Endothelial cell of umbilical vein (primary cell): Measurements from ENCODE around the gene HIKESHI. TPM values are rescaled to one million over a fixed set of nuclear protein-coding genes. Genes with fewer than 3 reads are reported as not detected.

Source experiments
- BruUV-seq: library from RNA; stranded (reverse); fragments of 400-500 nt; replicated peaks from 2 replicates; lab custom pipeline; 2021; lab: Mats Ljungman, UMichigan
- CTCF ChIA-PET: fragments of 300-600, 350-600 bp; sonication (Branson Sonifier 250); formaldehyde crosslinking; loops from one replicate; lab custom pipeline; 2021; ENCODE audit warnings: antibody characterized with exemption, inconsistent platforms; lab: Charles Lee
- POLR2A ChIA-PET: fragments of 300-600, 350-600 bp; sonication (Branson Sonifier 250); formaldehyde crosslinking; loops from one replicate; lab custom pipeline; 2021; ENCODE audit warnings: antibody characterized with exemption, inconsistent platforms; lab: Charles Lee
- DNase-seq: peaks from one replicate; pipeline ENCODE4 v3.0.0-alpha.2; 2011; ENCODE audit warnings: low read depth, low spot score
- FAIRE-seq: peaks from 2 replicates; lab custom pipeline; 2011; peaks lifted over from hg19 to GRCh38; lab: Jason Lieb, UNC
- H2AFZ ChIP-seq: 2 replicates; pipeline ENCODE4 v1.6.0; 2012; ENCODE audit warnings: low read depth, low read length, control low read depth, inconsistent platforms
- H3K27ac ChIP-seq: 2 replicates; pipeline ENCODE4 v1.5.1; 2011; ENCODE audit warnings: low read depth, mild to moderate bottlenecking, control low read depth, low read length, moderate library complexity; ENCODE audit not compliant: insufficient read depth
- H3K27me3 ChIP-seq, 2 experiments: 2 replicates each; pipeline versions ENCODE4 v1.6.0 to v1.6.1; 2011; ENCODE audit warnings: low read length in 2 of 2, mixed read lengths in 1 of 2; ENCODE audit not compliant: control insufficient read depth in 2 of 2, insufficient read depth in 2 of 2
- H3K36me3 ChIP-seq, 2 experiments: 2 replicates in 1 of 2; 3 replicates in 1 of 2; pipeline ENCODE4 v1.5.1; 2011; ENCODE audit warnings: low read length in 2 of 2, mild to moderate bottlenecking in 1 of 2, moderate library complexity in 1 of 2; ENCODE audit not compliant: control insufficient read depth in 2 of 2, insufficient read depth in 2 of 2; ENCODE audit errors: extremely low read depth in 1 of 2
- H3K4me1 ChIP-seq: 3 replicates; pipeline ENCODE4 v1.5.1; 2011; ENCODE audit warnings: mild to moderate bottlenecking, low read length; ENCODE audit not compliant: control insufficient read depth, insufficient read depth; ENCODE audit errors: extremely low read depth
- H3K4me2 ChIP-seq: 2 replicates; pipeline ENCODE4 v1.6.1; 2011; ENCODE audit warnings: low read length, control low read depth, mixed read lengths; ENCODE audit not compliant: insufficient read depth
- H3K4me3 ChIP-seq, 3 experiments: fragments of 200-600 bp in 1 of 3; sonication (generic), shearing (Covaris generic) in 1 of 3; replicated peaks in 1 of 3; 2 replicates each; pipeline ENCODE4 v1.5.1; 2011 to 2016; ENCODE audit warnings: control low read depth in 3 of 3, low read length in 3 of 3, mild to moderate bottlenecking in 2 of 3, inconsistent platforms in 1 of 3, low read depth in 1 of 3, moderate library complexity in 1 of 3; ENCODE audit not compliant: insufficient read depth in 1 of 3
- H3K79me2 ChIP-seq: 2 replicates; pipeline ENCODE4 v1.6.0; 2012; ENCODE audit warnings: low read length, inconsistent platforms; ENCODE audit not compliant: control insufficient read depth, insufficient read depth
- H3K9ac ChIP-seq: replicated peaks from 2 replicates; pipeline ENCODE3; 2011; ENCODE audit warnings: low read length, control low read depth; ENCODE audit not compliant: insufficient read depth; ENCODE audit errors: extremely low read depth
- H3K9me1 ChIP-seq: replicated peaks from 3 replicates; pipeline ENCODE4 v1.6.0; 2011; ENCODE audit warnings: mild to moderate bottlenecking, low read length; ENCODE audit not compliant: control insufficient read depth, insufficient read depth; ENCODE audit errors: extremely low read depth
- H3K9me3 ChIP-seq: replicated peaks from 2 replicates; pipeline ENCODE4 v1.5.1; 2012; ENCODE audit warnings: low read length, inconsistent platforms; ENCODE audit not compliant: control insufficient read depth, insufficient read depth
- H4K20me1 ChIP-seq: replicated peaks from 2 replicates; pipeline ENCODE3; 2011; ENCODE audit warnings: mild to moderate bottlenecking, low read length; ENCODE audit not compliant: control insufficient read depth, insufficient read depth; ENCODE audit errors: extremely low read depth
- EZH2 ChIP-seq: IDR thresholded peaks from 2 replicates; pipeline ENCODE4 v1.6.1; 2012; ENCODE audit warnings: borderline replicate concordance, low read depth, mild to moderate bottlenecking, moderate library complexity, low read length, inconsistent platforms; ENCODE audit not compliant: severe bottlenecking
- FOS ChIP-seq: IDR thresholded peaks from 2 replicates; pipeline ENCODE4 v1.6.1; 2011; ENCODE audit warnings: mild to moderate bottlenecking, low read length, moderate library complexity, borderline replicate concordance; ENCODE audit not compliant: insufficient read depth
- GATA2 ChIP-seq: IDR thresholded peaks from 2 replicates; pipeline ENCODE4 v1.7.0; 2011; ENCODE audit warnings: low read depth, mild to moderate bottlenecking, moderate library complexity, mixed read lengths, low read length; ENCODE audit not compliant: insufficient read length, insufficient read depth
- JUN ChIP-seq: IDR thresholded peaks from 2 replicates; pipeline ENCODE4 v1.6.1; 2011; ENCODE audit warnings: borderline replicate concordance, low read depth; ENCODE audit not compliant: insufficient read length, insufficient read depth
- MYC ChIP-seq: IDR thresholded peaks from one replicate; pipeline ENCODE4 v1.6.1; 2011; ENCODE audit warnings: mild to moderate bottlenecking, low read depth, low read length
- POLR2A ChIP-seq: IDR thresholded peaks from 2 replicates; pipeline ENCODE4 v1.6.1; 2012; ENCODE audit warnings: low read depth, mild to moderate bottlenecking, control low read depth, low read length
- POLR2AphosphoS5 ChIP-seq: IDR thresholded peaks from 2 replicates; pipeline ENCODE4 v1.6.1; 2012; ENCODE audit warnings: low read depth, mild to moderate bottlenecking, control low read depth, low read length, moderate library complexity; ENCODE audit not compliant: insufficient read depth
- dilution Hi-C: fragments of 300-500 bp; cut with MboI; formaldehyde crosslinking; loops from one replicate; pipeline ENCODE4 v1.15.0; 2019; ENCODE audit warnings: low sequenced_read_pairs; ENCODE audit not compliant: extremely low pct_ligation_motif_present
- intact Hi-C: fragments of 100-400 bp; cut with micrococcal nuclease; formaldehyde crosslinking; loops from one replicate; pipeline ENCODE4 v1.10.0; 2022
- polyA plus RNA-seq, 4 experiments: library from polyadenylated mRNA; depleted of rRNA in 3 of 4; stranded (reverse) in 3 of 4; unstranded in 1 of 4; fragments of >200 nt; gene quantifications; 2 replicates each; pipeline versions ENCODE4 v1.2.1 to v1.2.3, GENCODE V29; 2011 to 2012; ENCODE audit warnings: missing spikeins in 1 of 4
- total RNA-seq: library from RNA; stranded (reverse); gene quantifications from 2 replicates; pipeline ENCODE4 v1.2.3, GENCODE V29; 2021
- TF ChIP-seq, protein P1 (sequence below): IDR thresholded peaks from 2 replicates; pipeline ENCODE4 v1.6.1; 2011; ENCODE audit not compliant: insufficient read depth, insufficient read length
- TF ChIP-seq, protein P2 (sequence below), 2 donors: IDR thresholded peaks; 1 replicate in 1 of 2; 2 replicates in 1 of 2; pipeline ENCODE4 v1.5.1; 2011; ENCODE audit warnings: low read length in 2 of 2, mild to moderate bottlenecking in 2 of 2, moderate library complexity in 2 of 2, control low read depth in 1 of 2, inconsistent platforms in 1 of 2, low read depth in 1 of 2; ENCODE audit not compliant: insufficient read depth in 1 of 2; ENCODE audit errors: extremely low read depth in 1 of 2

HIKESHI gene
- total and polyA plus RNA-seq, 2 donors (not counting 3 experiments of a cell fraction or from before 2014, with no cell fraction given) = 40.2 to 66.9 TPM

GRCh38 chr11:86363424-86363823, 61.4 kb downstream of the HIKESHI start:
- dilution Hi-C loops = no loop called here
- Histone ChIP-seq H2AFZ (no peak overlapping the region), H4K20me1 (no peaks in the 10 kb centered on the region), H3K36me3 (no peaks in the 10 kb centered on the region), H3K4me1 (peaks cover 7% of the 10 kb centered on the region), H3K9ac (no peak overlapping the region), H3K27ac (no peak overlapping the region), H3K9me1 (no peaks in the 10 kb centered on the region), H3K27me3 (no peaks in the 10 kb centered on the region), H3K4me3 (no peak overlapping the region), H3K79me2 (no peaks in the 10 kb centered on the region), H3K4me2 (no peak overlapping the region), H3K9me3 (no peaks in the 10 kb centered on the region)
- BruUV-seq = no TSS peak
- intact Hi-C loops = no loop called here
- DNase-seq (no peak), FAIRE-seq (no peak)
- CTCF ChIA-PET = interaction anchor here (1.1 to 1.5 kb wide), 3 partner anchors 17 to 245 kb away, joined by 3 to 5 read pairs (median 4); no protein-coding TSS in a partner anchor
- TF ChIP-seq POLR2AphosphoS5 (no peak), GATA2 (no peak), EZH2 (no peak), POLR2A (no peak), MYC (no peak)
- POLR2A ChIA-PET = no interaction called here

GRCh38 chr11:86365546-86365945, 63.5 kb downstream of the HIKESHI start:
- BruUV-seq = no TSS peak
- no peak for DNase-seq
- no peaks in the 10 kb centered on the region for H3K27me3 ChIP-seq
- H3K9ac ChIP-seq = no peak overlapping the region
- FAIRE-seq = no peak
- no peaks in the 10 kb centered on the region for H3K9me3 ChIP-seq
- H3K4me2 ChIP-seq = no peak overlapping the region
- no peaks in the 10 kb centered on the region for H3K4me1 ChIP-seq
- no peaks in the 10 kb centered on the region for H3K79me2 ChIP-seq
- no peak overlapping the region for H3K27ac ChIP-seq
- H3K36me3 ChIP-seq = no peaks in the 10 kb centered on the region
- POLR2A ChIA-PET = no interaction called here
- TF ChIP-seq FOS (no peak), MYC (no peak), GATA2 (no peak), POLR2A (no peak), POLR2AphosphoS5 (no peak), JUN (no peak)
- TF ChIP-seq, protein P1, sequence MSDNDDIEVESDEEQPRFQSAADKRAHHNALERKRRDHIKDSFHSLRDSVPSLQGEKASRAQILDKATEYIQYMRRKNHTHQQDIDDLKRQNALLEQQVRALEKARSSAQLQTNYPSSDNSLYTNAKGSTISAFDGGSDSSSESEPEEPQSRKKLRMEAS = no peak
- TF ChIP-seq, protein P2, sequence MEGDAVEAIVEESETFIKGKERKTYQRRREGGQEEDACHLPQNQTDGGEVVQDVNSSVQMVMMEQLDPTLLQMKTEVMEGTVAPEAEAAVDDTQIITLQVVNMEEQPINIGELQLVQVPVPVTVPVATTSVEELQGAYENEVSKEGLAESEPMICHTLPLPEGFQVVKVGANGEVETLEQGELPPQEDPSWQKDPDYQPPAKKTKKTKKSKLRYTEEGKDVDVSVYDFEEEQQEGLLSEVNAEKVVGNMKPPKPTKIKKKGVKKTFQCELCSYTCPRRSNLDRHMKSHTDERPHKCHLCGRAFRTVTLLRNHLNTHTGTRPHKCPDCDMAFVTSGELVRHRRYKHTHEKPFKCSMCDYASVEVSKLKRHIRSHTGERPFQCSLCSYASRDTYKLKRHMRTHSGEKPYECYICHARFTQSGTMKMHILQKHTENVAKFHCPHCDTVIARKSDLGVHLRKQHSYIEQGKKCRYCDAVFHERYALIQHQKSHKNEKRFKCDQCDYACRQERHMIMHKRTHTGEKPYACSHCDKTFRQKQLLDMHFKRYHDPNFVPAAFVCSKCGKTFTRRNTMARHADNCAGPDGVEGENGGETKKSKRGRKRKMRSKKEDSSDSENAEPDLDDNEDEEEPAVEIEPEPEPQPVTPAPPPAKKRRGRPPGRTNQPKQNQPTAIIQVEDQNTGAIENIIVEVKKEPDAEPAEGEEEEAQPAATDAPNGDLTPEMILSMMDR (IDR thresholded peaks at IDR 0.05; ENCODE audit: extremely low read depth in 1 of 2, insufficient read depth in 1 of 2, low read depth in 1 of 2, low read length in 2 of 2) = no peak
- no peak overlapping the region for H3K4me3 ChIP-seq
- H3K9me1 ChIP-seq = no peaks in the 10 kb centered on the region
- CTCF ChIA-PET = no interaction called here
- no peak overlapping the region for H2AFZ ChIP-seq
- intact Hi-C loops = no loop called here
- dilution Hi-C loops = no loop called here
- H4K20me1 ChIP-seq = no peaks in the 10 kb centered on the region
